GM19025 (cell line): ENCODE results near the gene SUPT16H.

ENCODE experiments used
- ATAC-seq: cut with Tn5 transposase; IDR thresholded peaks from one replicate; pipeline ENCODE4 v1.9.1; 2021; ENCODE audit warnings: mild to moderate bottlenecking, low read depth, moderate library complexity; ENCODE audit not compliant: unreplicated experiment

Gene SUPT16H

GRCh38 chr14:21369949-21370679 lies 13.7 kb downstream of the SUPT16H start:
- no peak for ATAC-seq

GRCh38 chr14:21367582-21368144 lies 16.2 kb downstream of the SUPT16H start:
- no peak for ATAC-seq

- no peak for ATAC-seq
These were observed 27.3 kb downstream of the SUPT16H start for GRCh38 chr14:21356511-21356910.

- ATAC-seq: no peak
These were observed 31.2 kb downstream of the SUPT16H start for GRCh38 chr14:21352587-21352986.

- no peak for ATAC-seq
These were observed 33.3 kb downstream of the SUPT16H start for GRCh38 chr14:21350539-21350938.

GRCh38 chr14:21347201-21347600 lies 36.6 kb downstream of the SUPT16H start:
- ATAC-seq: no peak

GRCh38 chr14:21346532-21347135 lies 37.2 kb downstream of the SUPT16H start:
- no peak for ATAC-seq

- ATAC-seq: no peak
These were observed 40.6 kb downstream of the SUPT16H start for GRCh38 chr14:21343035-21343794.

GRCh38 chr14:21334202-21334906 lies 49.5 kb downstream of the SUPT16H start:
- ATAC-seq: no peak

- ATAC-seq: no peak
These were observed 50.9 kb downstream of the SUPT16H start for GRCh38 chr14:21332950-21333349.

GRCh38 chr14:21326972-21327371 lies 56.8 kb downstream of the SUPT16H start:
- no peak for ATAC-seq

- ATAC-seq: no peak
These were observed 61.1 kb downstream of the SUPT16H start for GRCh38 chr14:21322716-21323115.

- no peak for ATAC-seq
These were observed 62.9 kb downstream of the SUPT16H start for GRCh38 chr14:21320913-21321312.

GRCh38 chr14:21317398-21317797 lies 66.4 kb downstream of the SUPT16H start:
- no peak for ATAC-seq

GRCh38 chr14:21313512-21313911 lies 70.3 kb downstream of the SUPT16H start:
- ATAC-seq: no peak

- ATAC-seq: no peak
These were observed 72.2 kb downstream of the SUPT16H start for GRCh38 chr14:21311614-21312013.

GRCh38 chr14:21309956-21310355 lies 73.9 kb downstream of the SUPT16H start:
- ATAC-seq: no peak

- no peak for ATAC-seq
These were observed 74.6 kb downstream of the SUPT16H start for GRCh38 chr14:21309238-21309636.

- peak; percentile 90 for ATAC-seq
These were observed 75.2 kb downstream of the SUPT16H start for GRCh38 chr14:21308479-21309237.

GRCh38 chr14:21308132-21308478 lies 75.7 kb downstream of the SUPT16H start:
- peak; percentile 26 for ATAC-seq
